HG03432 (cell line): ENCODE measurements around the gene TIGD1.

Experiments
- ATAC-seq: cut with Tn5 transposase; IDR thresholded peaks from one replicate; pipeline ENCODE4 v1.9.1; 2021; ENCODE audit warnings: mild to moderate bottlenecking, moderate library complexity; ENCODE audit not compliant: unreplicated experiment

Gene TIGD1

GRCh38 chr2:232524771-232525170 is 25.6 kb downstream of the TIGD1 start:
- ATAC-seq = no peak

DNA sequence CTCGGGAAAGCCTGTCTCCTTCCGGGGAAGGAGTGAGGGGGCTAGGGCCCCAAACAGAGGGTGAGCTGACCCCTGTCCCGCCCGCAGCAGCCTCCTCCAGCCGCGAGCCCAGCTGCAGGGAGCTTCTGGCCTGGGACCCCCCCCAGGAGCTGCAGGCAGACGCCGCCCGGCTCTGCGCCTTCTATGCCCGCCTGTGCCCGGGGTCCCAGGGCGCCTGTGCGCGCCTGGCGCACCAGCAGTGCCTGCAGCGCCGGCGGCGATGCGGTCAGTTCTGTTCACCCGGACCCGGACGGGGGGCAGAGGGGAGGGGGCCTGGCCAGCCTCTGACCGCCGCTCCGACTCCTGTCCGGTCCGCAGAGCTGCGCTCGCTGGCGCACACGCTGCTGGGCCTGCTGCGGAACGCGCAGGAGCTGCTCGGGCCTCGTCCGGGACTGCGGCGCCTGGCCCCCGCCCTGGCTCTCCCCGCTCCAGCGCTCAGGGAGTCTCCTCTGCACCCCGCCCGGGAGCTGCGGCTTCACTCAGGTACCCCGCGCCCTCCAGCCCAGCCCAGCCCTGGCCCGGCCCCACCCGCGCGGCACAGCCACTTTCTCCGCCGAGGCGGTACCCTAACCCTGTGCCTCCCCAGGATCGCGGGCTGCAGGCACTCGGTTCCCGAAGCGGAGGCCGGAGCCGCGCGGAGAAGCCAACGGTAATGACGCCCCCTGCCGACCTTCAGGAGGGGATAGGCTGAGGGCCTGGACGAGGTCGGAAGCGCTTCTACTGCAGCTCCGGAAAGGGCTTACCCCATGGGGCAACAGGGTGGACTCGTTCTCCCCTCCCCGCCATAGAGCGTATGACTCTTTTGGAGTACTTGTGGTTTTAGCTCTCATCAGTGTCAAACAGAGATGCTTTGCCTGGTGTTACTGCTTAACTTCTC is 26.4 kb downstream of the TIGD1 start:
- no peak for ATAC-seq

DNA sequence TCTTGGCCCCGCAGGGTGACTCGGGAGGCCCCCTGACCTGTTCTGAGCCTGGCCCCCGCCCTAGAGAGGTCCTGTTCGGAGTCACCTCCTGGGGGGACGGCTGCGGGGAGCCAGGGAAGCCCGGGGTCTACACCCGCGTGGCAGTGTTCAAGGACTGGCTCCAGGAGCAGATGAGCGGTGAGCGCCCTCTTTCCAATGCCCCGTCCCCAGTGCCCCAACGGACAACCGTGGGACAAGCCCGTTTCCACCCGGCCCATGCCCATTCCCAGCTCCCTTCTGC is 27.0 kb downstream of the TIGD1 start:
- ATAC-seq = no peak

DNA sequence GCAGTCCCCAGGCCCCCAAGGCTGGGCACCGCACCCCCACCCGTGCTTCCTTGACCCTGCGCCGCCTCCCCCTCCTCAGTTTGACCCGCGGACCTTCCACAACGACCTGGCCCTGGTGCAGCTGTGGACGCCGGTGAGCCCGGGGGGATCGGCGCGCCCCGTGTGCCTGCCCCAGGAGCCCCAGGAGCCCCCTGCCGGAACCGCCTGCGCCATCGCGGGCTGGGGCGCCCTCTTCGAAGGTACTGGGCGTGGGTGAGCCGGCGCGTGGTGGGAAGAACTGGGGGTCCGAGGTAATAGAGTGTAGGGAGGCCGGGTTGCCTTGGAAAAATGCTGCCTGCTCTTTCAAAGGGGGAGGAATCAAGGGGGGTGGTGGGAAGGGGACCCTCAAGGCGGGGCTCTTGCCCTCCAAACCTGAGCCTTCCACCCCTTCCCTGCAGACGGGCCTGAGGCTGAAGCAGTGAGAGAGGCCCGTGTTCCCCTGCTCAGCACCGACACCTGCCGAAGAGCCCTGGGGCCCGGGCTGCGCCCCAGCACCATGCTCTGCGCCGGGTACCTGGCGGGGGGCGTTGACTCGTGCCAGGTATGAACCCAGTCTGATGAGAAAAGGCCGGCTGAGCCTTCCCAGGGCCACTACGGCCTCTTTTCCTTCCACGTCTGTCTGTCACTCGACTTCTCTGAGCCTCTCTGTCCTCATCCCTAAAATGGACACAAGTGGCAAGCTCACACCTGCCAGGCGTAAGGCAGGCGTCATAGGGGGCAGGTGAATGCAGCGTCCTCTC is 27.5 kb downstream of the TIGD1 start:
- ATAC-seq = no peak

GRCh38 chr2:232521959-232522622 is 28.3 kb downstream of the TIGD1 start:
- ATAC-seq = no peak

GRCh38 chr2:232521098-232521497 is 29.3 kb downstream of the TIGD1 start:
- no peak for ATAC-seq

- no peak for ATAC-seq
Measured at GRCh38 chr2:232520489-232520888, 29.9 kb downstream of the TIGD1 start.

DNA sequence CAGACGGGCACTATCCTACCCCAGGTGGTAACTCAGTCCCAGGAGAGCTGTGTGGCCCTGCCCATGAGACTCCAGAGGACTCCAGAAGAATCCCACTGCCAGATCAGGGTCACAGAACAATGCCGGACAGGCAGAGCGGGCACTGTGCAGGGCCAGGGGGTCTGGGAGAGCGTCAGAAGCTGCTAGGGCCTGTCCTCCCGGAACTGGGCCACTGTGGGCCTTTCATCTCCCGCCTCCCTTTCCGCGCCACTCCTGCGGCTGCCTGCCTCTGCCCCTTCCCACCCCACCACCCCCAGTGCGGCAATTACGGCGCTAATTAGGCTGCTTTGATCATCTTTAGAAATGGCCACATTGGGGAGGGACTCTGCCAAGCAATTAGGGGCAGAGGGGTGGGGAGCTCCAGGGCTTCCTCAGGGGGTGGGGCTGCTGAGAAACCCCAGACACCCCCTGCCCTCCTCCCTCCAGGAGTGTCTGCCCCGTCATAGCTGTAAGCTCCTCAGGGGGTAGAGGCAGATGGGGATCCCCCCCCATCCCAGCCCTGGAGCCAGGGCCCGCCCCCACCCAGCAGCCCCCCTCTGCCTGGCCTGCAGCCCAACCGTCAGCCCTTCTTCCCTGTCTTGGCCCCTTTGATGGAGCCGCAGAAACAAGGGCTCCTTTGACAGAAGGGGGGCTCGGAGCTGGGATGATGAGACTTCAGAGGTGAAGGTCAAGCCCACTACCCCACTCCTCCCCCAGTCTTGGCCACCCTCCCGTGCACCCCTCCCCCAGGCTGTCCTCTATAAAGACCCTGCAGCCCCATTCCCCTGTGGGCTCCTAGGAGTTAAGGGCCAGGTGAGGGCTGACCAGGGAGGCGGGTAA is 30.5 kb downstream of the TIGD1 start, which contains the start of gene PRSS56:
Gene PRSS56, plus strand, starts transcription at position 808 of the 858 bp plus-strand sequence. CDS start 211 bp downstream, outside the sequence.
- ATAC-seq = no peak

- no peak for ATAC-seq
Measured at GRCh38 chr2:232518844-232519243, 31.5 kb downstream of the TIGD1 start.

DNA sequence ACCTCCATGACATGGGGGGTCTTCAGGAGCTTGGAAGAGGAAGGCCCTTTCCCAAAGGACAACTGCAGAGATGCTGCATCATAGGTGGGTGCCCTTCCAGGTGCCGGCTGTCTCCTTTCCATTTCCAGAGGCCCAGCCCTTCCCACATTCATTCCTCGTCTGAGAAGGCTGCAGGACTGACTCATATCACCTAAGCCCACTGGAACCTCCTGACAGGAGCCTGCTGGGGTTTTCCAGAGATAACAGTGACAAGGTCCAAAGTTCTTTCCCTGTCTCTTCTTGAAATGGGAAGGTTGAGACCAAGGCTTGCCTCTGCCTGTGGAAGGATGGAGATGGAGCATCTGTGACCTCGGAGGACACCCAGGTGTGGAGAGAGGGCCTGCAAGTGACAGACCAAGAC is 33.8 kb downstream of the TIGD1 start:
- ATAC-seq = no peak

- no peak for ATAC-seq
Measured at GRCh38 chr2:232515639-232516038, 34.7 kb downstream of the TIGD1 start.

DNA sequence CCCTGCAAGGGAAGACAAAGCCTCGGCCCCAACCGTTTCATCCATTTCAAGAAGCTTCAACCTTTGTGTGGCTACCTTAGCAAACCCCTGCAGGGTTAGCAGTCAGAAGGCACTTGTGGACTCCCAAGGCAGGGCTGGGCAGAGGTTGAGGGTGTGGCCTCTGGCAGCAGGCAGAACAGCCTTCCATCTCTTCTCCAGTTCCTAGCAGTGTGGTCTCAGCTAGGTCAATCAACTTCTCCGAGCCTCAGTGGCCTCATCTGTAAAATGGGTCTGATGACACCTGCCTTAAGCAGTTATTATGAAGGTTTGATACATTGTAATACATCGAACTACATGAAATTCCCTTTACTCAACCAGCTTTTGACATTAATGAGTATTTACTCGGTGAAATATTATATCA is 37.0 kb downstream of the TIGD1 start:
- no peak for ATAC-seq

- ATAC-seq = no peak
Measured at GRCh38 chr2:232512602-232513001, 37.8 kb downstream of the TIGD1 start.

DNA sequence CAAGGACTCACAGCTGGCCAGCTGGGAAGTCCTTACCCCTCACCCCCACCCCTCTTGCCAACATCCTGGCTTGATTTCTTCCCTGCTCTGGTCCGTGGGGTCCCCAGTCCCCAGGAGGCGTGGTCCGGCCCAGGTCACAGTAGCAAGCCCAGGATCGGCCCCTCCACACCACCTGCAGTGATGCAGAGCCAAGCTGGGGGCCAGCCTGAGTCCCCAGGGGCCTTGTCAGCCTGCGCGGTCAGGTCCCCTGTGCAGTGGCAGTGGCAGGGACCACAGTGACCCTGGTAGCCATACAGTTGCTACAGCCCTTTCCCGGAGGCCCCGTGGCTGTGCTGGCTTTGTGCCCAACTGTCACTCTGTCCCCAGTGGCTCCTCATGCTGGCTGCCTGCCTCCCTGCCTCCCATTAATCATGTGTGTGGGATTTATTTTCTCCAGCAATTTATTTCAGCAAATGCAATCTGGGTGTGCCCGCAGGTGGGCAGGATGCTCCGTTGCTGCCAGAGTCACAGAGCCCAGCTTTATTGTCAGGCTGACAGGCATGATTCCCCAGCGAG is 38.9 kb downstream of the TIGD1 start:
- no peak for ATAC-seq

- ATAC-seq = no peak
Measured at GRCh38 chr2:232508251-232508650, 42.1 kb downstream of the TIGD1 start.

DNA sequence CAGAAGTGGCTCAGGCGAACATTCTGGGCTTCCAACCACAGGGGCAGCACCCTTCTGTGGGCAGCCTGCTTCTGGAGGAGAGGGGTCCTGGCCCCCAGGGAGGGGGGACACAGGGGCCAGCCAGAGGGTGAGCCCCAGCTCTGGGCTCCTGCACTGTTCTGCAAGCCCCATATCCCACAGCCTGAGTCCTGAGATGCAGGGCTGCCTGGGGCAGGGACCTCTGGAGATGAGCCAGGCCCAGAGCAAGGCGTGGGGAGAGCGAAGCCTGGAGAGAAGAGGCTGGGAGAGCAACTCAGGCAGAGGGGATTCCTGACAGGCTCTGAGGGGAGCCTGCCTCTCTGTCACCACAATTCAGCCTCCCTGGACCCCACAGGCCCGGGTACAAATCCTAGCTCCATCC is 43.6 kb downstream of the TIGD1 start:
- no peak for ATAC-seq

- ATAC-seq = no peak
Measured at GRCh38 chr2:232505856-232506255, 44.5 kb downstream of the TIGD1 start.

DNA sequence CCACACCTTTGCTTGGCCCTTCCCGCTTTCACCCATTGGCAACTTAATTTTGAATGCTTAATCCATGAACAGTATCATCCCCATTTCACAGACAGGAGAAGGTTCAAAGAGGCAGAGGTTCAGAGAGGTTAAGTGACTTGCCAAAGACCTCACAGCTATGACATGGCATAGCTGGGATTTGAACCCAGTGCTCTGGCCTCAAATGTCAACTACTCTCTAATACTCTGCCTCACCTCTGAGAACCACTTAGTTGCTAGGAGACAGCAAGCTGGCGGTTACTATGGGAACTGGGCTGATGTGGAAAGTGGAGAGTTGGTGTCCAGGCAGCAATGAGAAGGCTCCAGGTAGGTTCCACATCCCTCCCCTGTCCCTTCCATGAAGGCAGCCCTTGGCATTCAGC is 45.9 kb downstream of the TIGD1 start:
- no peak for ATAC-seq

- no peak for ATAC-seq
Measured at GRCh38 chr2:232503809-232504323, 46.5 kb downstream of the TIGD1 start.
